K562 (cell line): ENCODE measurements around the gene LRP6. TPM values are rescaled to one million over a fixed set of nuclear protein-coding genes. Genes with fewer than 3 reads are reported as not detected.

ENCODE experiments used
- ARHGAP35 ChIP-seq: fragments of 450-650 bp; IDR thresholded peaks from 2 replicates; pipeline ENCODE4 v1.6.1; 2018; ENCODE audit not compliant: partially characterized antibody
- MYBL2 ChIP-seq, 2 experiments: fragments of 450-650 bp in 1 of 2; sonication (generic) in 1 of 2; formaldehyde crosslinking in 1 of 2; IDR thresholded peaks; 2 replicates each; pipeline versions ENCODE4 v1.6.1 to v1.8.1; 2017 to 2022; ENCODE audit warnings: borderline replicate concordance in 1 of 2, inconsistent platforms in 1 of 2, low read depth in 1 of 2, mild to moderate bottlenecking in 1 of 2, missing genetic modification reagents in 1 of 2, moderate library complexity in 1 of 2
- NUFIP1 ChIP-seq: fragments of 450-650 bp; IDR thresholded peaks from 2 replicates; pipeline ENCODE4 v1.6.1; 2018; ENCODE audit not compliant: partially characterized antibody
- RBM14 ChIP-seq: fragments of 200-400 bp; formaldehyde crosslinking; IDR thresholded peaks from 2 replicates; pipeline ENCODE4 v1.6.1; 2018; ENCODE audit warnings: low read depth, mild to moderate bottlenecking, low read length, moderate library complexity, borderline replicate concordance; ENCODE audit not compliant: insufficient read depth
- SLC30A9 ChIP-seq: fragments of 250-450 bp; sonication (Bioruptor Pico); IDR thresholded peaks from 2 replicates; pipeline ENCODE4 v1.8.0; 2022; ENCODE audit warnings: mild to moderate bottlenecking, moderate library complexity
- SRF ChIP-seq, 2 experiments: fragments of 250-450, 450-650 bp in 1 of 2; sonication (Bioruptor Pico) in 1 of 2; sonication (generic) in 1 of 2; formaldehyde crosslinking; IDR thresholded peaks; 2 replicates each; pipeline versions ENCODE4 v1.5.0 to v1.5.1; 2020 to 2022; ENCODE audit warnings: mild to moderate bottlenecking in 1 of 2, missing genetic modification reagents in 1 of 2
- SRSF1 ChIP-seq: fragments of 200-400 bp; formaldehyde crosslinking; IDR thresholded peaks from 2 replicates; pipeline ENCODE4 v1.6.1; 2017; ENCODE audit warnings: mild to moderate bottlenecking, low read depth, low read length, moderate library complexity
- TEAD4 ChIP-seq, 2 experiments: sonication (generic) in 1 of 2; formaldehyde crosslinking in 1 of 2; IDR thresholded peaks; 2 replicates each; pipeline versions ENCODE4 v1.6.1 to v1.8.0; 2012 to 2022; ENCODE audit warnings: borderline replicate concordance in 1 of 2, inconsistent platforms in 1 of 2, low read length in 1 of 2, mild to moderate bottlenecking in 1 of 2, missing genetic modification reagents in 1 of 2
- XRCC3 ChIP-seq: fragments of 450-650 bp; IDR thresholded peaks from 2 replicates; pipeline ENCODE4 v1.6.1; 2017; ENCODE audit warnings: mild to moderate bottlenecking, moderate library complexity
- ZFX ChIP-seq: sonication (generic); formaldehyde crosslinking; IDR thresholded peaks from 2 replicates; pipeline ENCODE4 v1.8.0; 2022; ENCODE audit warnings: mild to moderate bottlenecking, missing genetic modification reagents, moderate library complexity
- ZNF175 ChIP-seq: fragments of 200-800 bp; sonication (Bioruptor generic); IDR thresholded peaks from 2 replicates; pipeline ENCODE4 v1.6.1; 2016; ENCODE audit warnings: low read depth, mild to moderate bottlenecking, missing genetic modification characterization, missing compliant biosample characterization
- ZZZ3 ChIP-seq: fragments of 450-650 bp; IDR thresholded peaks from 2 replicates; pipeline ENCODE4 v1.6.1; 2016; ENCODE audit warnings: antibody characterized with exemption, mild to moderate bottlenecking, moderate library complexity
- polyA plus RNA-seq, 8 experiments: library from polyadenylated mRNA; depleted of rRNA in 4 of 8; stranded (reverse) in 5 of 8; unstranded in 3 of 8; fragments of >200 nt; fragmentation: Nextera tagmentation in 2 of 8; fragmentation: Illumina TruSeq in 1 of 8; extraction: Ambion mirVana in 2 of 8; extraction: Trizol in 1 of 8; gene quantifications; 2 replicates each; pipeline versions ENCODE4 v1.2.1 to v1.2.3, GENCODE V29; 2011 to 2014; ENCODE audit warnings: inconsistent platforms in 1 of 8, missing spikeins in 1 of 8
- total RNA-seq, 7 experiments: library from RNA; depleted of rRNA in 6 of 7; stranded (reverse); fragments of >200 nt in 6 of 7; fragmentation: Illumina TruSeq in 2 of 7; extraction: Trizol in 2 of 7; gene quantifications; 2 replicates each; pipeline versions ENCODE4 v1.2.1 to v1.2.3, GENCODE V29; 2011 to 2021; ENCODE audit warnings: low replicate concordance in 1 of 7
- TF ChIP-seq, protein P1 (sequence below): fragments of 450-650 bp; IDR thresholded peaks from 2 replicates; pipeline ENCODE4 v1.6.1; 2016; ENCODE audit warnings: mild to moderate bottlenecking, moderate library complexity
- TF ChIP-seq, protein P2 (sequence below): fragments of 450-650 bp; IDR thresholded peaks from 2 replicates; pipeline ENCODE4 v1.6.1; 2016; ENCODE audit warnings: antibody characterized with exemption

The LRP6 gene
- total and polyA plus RNA-seq, 9 of the 15 experiments (the other 6 are each of a cell fraction or from before 2014, with no cell fraction given): 3.0 to 17.0 (median 10.8) TPM

DNA sequence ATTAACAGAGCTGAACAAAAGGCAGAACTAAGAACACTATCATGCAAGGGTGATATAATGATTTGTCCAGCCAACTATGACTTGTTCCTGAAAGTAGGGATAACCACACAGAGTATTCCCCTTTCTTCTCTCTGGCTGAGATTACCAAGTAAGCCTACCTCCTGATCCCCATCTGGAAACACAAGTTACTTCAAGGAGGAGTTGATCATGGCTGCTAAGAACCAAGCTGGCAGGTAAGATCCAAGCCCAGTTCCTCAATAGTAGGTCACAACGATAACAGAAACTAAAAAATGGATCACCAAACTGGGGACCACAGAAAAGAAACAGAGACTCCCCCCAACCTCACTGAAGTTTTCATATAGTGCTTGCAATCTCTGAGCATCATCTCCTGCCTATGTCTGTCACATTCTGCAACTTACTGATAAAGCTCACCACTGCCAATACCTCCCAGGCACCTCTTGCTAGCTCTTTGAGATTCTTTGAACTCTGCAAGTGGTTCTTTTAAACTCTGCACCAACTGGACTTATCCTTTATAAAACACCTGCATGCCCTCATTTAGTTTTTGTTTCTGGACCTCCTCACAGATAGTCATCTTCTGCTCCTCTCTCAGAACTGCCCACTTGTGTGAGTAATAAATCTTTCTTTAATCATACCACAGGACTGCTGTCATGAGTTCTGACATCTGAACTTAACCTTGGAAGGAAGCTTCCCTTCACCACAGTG is 76.6 kb downstream of the LRP6 start (continued):
- TF ChIP-seq, protein P1, sequence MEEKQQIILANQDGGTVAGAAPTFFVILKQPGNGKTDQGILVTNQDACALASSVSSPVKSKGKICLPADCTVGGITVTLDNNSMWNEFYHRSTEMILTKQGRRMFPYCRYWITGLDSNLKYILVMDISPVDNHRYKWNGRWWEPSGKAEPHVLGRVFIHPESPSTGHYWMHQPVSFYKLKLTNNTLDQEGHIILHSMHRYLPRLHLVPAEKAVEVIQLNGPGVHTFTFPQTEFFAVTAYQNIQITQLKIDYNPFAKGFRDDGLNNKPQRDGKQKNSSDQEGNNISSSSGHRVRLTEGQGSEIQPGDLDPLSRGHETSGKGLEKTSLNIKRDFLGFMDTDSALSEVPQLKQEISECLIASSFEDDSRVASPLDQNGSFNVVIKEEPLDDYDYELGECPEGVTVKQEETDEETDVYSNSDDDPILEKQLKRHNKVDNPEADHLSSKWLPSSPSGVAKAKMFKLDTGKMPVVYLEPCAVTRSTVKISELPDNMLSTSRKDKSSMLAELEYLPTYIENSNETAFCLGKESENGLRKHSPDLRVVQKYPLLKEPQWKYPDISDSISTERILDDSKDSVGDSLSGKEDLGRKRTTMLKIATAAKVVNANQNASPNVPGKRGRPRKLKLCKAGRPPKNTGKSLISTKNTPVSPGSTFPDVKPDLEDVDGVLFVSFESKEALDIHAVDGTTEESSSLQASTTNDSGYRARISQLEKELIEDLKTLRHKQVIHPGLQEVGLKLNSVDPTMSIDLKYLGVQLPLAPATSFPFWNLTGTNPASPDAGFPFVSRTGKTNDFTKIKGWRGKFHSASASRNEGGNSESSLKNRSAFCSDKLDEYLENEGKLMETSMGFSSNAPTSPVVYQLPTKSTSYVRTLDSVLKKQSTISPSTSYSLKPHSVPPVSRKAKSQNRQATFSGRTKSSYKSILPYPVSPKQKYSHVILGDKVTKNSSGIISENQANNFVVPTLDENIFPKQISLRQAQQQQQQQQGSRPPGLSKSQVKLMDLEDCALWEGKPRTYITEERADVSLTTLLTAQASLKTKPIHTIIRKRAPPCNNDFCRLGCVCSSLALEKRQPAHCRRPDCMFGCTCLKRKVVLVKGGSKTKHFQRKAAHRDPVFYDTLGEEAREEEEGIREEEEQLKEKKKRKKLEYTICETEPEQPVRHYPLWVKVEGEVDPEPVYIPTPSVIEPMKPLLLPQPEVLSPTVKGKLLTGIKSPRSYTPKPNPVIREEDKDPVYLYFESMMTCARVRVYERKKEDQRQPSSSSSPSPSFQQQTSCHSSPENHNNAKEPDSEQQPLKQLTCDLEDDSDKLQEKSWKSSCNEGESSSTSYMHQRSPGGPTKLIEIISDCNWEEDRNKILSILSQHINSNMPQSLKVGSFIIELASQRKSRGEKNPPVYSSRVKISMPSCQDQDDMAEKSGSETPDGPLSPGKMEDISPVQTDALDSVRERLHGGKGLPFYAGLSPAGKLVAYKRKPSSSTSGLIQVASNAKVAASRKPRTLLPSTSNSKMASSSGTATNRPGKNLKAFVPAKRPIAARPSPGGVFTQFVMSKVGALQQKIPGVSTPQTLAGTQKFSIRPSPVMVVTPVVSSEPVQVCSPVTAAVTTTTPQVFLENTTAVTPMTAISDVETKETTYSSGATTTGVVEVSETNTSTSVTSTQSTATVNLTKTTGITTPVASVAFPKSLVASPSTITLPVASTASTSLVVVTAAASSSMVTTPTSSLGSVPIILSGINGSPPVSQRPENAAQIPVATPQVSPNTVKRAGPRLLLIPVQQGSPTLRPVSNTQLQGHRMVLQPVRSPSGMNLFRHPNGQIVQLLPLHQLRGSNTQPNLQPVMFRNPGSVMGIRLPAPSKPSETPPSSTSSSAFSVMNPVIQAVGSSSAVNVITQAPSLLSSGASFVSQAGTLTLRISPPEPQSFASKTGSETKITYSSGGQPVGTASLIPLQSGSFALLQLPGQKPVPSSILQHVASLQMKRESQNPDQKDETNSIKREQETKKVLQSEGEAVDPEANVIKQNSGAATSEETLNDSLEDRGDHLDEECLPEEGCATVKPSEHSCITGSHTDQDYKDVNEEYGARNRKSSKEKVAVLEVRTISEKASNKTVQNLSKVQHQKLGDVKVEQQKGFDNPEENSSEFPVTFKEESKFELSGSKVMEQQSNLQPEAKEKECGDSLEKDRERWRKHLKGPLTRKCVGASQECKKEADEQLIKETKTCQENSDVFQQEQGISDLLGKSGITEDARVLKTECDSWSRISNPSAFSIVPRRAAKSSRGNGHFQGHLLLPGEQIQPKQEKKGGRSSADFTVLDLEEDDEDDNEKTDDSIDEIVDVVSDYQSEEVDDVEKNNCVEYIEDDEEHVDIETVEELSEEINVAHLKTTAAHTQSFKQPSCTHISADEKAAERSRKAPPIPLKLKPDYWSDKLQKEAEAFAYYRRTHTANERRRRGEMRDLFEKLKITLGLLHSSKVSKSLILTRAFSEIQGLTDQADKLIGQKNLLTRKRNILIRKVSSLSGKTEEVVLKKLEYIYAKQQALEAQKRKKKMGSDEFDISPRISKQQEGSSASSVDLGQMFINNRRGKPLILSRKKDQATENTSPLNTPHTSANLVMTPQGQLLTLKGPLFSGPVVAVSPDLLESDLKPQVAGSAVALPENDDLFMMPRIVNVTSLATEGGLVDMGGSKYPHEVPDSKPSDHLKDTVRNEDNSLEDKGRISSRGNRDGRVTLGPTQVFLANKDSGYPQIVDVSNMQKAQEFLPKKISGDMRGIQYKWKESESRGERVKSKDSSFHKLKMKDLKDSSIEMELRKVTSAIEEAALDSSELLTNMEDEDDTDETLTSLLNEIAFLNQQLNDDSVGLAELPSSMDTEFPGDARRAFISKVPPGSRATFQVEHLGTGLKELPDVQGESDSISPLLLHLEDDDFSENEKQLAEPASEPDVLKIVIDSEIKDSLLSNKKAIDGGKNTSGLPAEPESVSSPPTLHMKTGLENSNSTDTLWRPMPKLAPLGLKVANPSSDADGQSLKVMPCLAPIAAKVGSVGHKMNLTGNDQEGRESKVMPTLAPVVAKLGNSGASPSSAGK: no peak
- TF ChIP-seq TEAD4 (IDR thresholded peaks at IDR 0.05; ENCODE audit: low read length) (peak; percentile 89), TEAD4 (CRISPR knock-in tag; IDR thresholded peaks at IDR 0.05; ENCODE audit: borderline replicate concordance) (no peak), ZNF175 (no peak), MYBL2 (IDR thresholded peaks at IDR 0.05; ENCODE audit: low read depth) (no peak), MYBL2 (CRISPR knock-in tag; IDR thresholded peaks at IDR 0.05; ENCODE audit: borderline replicate concordance) (no peak), SRSF1 (no peak), ARHGAP35 (no peak), RBM14 (no peak), XRCC3 (no peak), SLC30A9 (CRISPR knock-in tag) (no peak), NUFIP1 (no peak), ZZZ3 (no peak), ZFX (no peak), SRF (CRISPR knock-in tag; IDR thresholded peaks at IDR 0.05) (no peak)
- TF ChIP-seq, protein P2, sequence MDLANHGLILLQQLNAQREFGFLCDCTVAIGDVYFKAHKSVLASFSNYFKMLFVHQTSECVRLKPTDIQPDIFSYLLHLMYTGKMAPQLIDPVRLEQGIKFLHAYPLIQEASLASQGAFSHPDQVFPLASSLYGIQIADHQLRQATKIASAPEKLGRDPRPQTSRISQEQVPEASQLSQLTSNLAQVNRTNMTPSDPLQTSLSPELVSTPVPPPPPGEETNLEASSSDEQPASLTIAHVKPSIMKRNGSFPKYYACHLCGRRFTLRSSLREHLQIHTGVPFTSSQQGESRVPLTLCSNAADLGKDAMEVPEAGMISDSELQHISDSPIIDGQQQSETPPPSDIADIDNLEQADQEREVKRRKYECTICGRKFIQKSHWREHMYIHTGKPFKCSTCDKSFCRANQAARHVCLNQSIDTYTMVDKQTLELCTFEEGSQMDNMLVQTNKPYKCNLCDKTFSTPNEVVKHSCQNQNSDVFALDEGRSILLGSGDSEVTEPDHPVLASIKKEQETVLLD: no peak
